Measurements from ENCODE around the gene RALGDS.

The RALGDS gene

GRCh38 chr9:133120501-133121197 is 391 bp downstream of the RALGDS start:
- no peak for DNase-seq (ENCODE audit: low read depth in 4 of 4, low spot score in 1 of 4)

- no peak for DNase-seq (ENCODE audit: low read depth in 4 of 4, low spot score in 1 of 4)
Measured at GRCh38 chr9:133119846-133120500, 1.1 kb downstream of the RALGDS start.

GRCh38 chr9:133119103-133119845 is 1.8 kb downstream of the RALGDS start:
- no peak for DNase-seq (ENCODE audit: low read depth in 4 of 4, low spot score in 1 of 4)

GRCh38 chr9:133118568-133118967 is 2.5 kb downstream of the RALGDS start:
- DNase-seq (ENCODE audit: low read depth in 4 of 4, low spot score in 1 of 4) = no peak

- DNase-seq (ENCODE audit: low read depth in 4 of 4, low spot score in 1 of 4) = no peak
Measured at GRCh38 chr9:133118179-133118520, 2.9 kb downstream of the RALGDS start.

GRCh38 chr9:133117271-133118178 is 3.5 kb downstream of the RALGDS start:
- no peak for DNase-seq (ENCODE audit: low read depth in 4 of 4, low spot score in 1 of 4)

GRCh38 chr9:133116346-133117231 is 4.5 kb downstream of the RALGDS start:
- no peak for DNase-seq (ENCODE audit: low read depth in 4 of 4, low spot score in 1 of 4)

- DNase-seq (ENCODE audit: low read depth in 4 of 4, low spot score in 1 of 4) = peak in 3 of 4 experiments; percentile 40 to 67 (median 54)
Measured at GRCh38 chr9:133115604-133116345, 5.3 kb downstream of the RALGDS start.

- DNase-seq (ENCODE audit: low read depth in 4 of 4, low spot score in 1 of 4) = no peak
Measured at GRCh38 chr9:133114886-133115603, 6.0 kb downstream of the RALGDS start.

- no peak for DNase-seq (ENCODE audit: low read depth in 4 of 4, low spot score in 1 of 4)
Measured at GRCh38 chr9:133113949-133114885, 6.8 kb downstream of the RALGDS start.

- DNase-seq (ENCODE audit: low read depth in 4 of 4, low spot score in 1 of 4) = no peak
Measured at GRCh38 chr9:133113163-133113948, 7.7 kb downstream of the RALGDS start.

- DNase-seq (ENCODE audit: low read depth in 4 of 4, low spot score in 1 of 4) = no peak
Measured at GRCh38 chr9:133112663-133113026, 8.4 kb downstream of the RALGDS start.

- DNase-seq (ENCODE audit: low read depth in 4 of 4, low spot score in 1 of 4) = no peak
Measured at GRCh38 chr9:133111808-133112662, 9.0 kb downstream of the RALGDS start.

- DNase-seq (ENCODE audit: low read depth in 4 of 4, low spot score in 1 of 4) = no peak
Measured at GRCh38 chr9:133109931-133110650, 10.9 kb downstream of the RALGDS start.

Measured in stimulated activated CD4-positive, alpha-beta T cell treated with anti-CD3 and anti-CD28 coated beads, Interleukin-1b, Interleukin-23, amount 100 ng/mL, for 24 hours (primary cell).